Activated T-helper 1 cell treated with Interleukin-2 at 50 U/mL for 16 hours (primary cell): ENCODE measurements around the gene UBE2Q1.

Source experiments
- DNase-seq: peaks from one replicate; pipeline ENCODE4 v3.0.0-alpha.2; 2020; ENCODE audit warnings: low read depth

Gene UBE2Q1

DNA sequence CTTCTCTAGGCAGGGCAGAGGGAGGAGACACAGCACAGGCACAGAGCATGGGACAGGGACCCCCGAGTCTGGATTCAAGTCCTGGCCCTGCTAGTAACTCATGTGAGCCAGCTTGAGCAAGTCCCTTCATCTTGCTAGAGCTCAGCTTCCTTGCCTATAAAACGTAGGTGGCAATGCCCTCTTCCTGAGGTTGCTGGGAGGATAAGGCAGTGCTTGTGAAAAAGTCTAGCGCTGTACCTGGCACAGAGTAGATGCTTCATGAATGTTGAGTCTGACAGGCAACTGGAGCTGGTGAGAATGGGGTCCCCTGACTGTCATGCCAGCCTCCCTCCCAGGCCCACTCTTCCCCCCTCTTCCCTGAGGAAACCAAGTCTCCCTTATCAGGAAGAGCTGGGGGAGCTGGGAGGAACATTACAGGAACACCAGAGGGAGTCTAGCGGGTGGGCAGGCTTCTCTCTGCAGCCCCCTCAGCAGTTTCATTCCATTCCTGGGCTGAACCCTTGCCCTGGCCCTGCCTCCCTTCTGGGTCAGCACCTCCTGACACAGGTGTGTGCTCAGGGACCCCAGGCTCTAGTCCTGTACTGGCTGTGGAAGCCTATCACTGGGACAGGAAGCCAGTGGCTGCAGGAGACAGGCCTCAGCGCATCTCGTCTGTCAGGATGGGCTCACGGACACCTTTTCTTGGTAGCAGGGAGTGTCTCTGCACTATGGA lies 19.0 kb upstream of the UBE2Q1 start:
- no peak for DNase-seq

DNA sequence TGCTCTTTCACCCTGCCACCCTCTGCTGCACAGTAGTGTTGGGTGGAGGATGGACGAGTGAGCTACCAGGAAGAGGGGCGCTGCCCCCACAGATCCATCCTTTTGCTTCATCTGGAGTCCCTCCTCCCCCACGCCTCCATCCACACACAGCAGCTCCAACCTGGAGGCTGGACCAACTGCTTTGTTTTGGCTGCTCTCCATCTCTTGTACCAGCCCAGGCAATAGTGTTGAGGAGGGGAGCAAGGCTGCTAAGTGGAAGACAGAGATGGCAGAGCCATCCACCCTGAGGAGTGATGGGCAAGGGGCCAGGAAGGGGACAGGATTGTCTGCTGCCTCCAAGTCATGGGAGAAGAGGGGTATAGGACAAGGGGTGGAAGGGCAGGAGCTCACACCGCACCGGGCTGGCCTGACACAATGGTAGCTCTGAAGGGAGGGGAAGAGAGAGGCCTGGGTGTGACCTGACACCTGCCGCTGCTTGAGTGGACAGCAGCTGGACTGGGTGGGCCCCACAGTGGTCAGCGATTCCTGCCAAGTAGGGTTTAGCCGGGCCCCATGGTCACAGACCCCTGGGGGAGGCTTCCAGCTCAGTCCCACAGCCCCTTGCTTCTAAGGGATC lies 17.6 kb upstream of the UBE2Q1 start:
- DNase-seq = no peak

DNA sequence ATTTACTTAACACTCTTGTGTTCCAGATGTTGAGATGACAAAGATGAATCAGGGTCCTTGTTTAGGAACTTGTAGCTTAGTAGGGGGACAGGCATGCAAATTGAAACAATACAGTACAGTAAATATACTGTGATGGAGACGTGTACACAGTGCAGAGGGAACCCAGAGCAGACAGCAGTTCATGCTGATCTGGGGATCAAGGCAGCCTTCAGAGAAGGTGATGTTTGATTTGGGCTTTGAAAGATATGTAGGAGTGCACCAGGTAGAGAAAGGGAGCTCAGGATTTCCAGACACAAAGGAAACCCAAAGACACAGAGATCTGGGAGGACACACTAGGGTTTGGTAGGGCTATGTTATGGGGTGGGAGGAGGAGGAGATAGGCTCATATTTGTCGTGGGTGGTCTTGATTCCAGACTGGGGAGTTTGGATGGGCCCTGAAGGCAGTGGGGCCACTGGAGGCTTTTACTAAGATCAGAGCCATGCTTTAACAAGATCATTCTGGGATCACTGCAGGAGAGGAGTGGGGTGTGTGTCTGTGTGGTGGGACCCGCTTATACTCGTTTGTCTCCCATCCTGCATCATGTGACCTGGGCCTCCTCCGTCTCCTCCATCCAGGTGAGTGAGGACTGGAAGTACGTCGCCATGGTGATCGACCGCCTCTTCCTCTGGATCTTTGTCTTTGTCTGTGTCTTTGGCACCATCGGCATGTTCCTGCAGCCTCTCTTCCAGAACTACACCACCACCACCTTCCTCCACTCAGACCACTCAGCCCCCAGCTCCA lies 16.9 kb upstream of the UBE2Q1 start:
- DNase-seq = no peak

GRCh38 chr1:154574716-154575115 lies 16.3 kb upstream of the UBE2Q1 start:
- no peak for DNase-seq

DNA sequence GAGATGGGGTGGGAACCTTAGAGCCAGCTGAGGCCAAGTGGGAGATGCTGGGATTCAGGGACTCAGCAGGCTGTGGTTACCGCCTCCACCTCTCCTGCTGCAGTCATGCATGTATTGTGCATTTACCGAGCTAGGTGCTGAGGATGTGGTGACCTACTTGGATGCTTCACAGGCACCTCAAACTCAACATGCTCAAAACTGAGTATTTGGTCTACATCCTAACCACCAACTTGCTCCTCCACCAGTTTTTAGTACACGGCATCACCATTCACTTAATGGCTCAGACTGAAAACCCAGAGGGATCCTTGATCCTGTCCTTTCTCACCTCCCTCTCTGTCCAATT lies 14.7 kb upstream of the UBE2Q1 start:
- no peak for DNase-seq

DNA sequence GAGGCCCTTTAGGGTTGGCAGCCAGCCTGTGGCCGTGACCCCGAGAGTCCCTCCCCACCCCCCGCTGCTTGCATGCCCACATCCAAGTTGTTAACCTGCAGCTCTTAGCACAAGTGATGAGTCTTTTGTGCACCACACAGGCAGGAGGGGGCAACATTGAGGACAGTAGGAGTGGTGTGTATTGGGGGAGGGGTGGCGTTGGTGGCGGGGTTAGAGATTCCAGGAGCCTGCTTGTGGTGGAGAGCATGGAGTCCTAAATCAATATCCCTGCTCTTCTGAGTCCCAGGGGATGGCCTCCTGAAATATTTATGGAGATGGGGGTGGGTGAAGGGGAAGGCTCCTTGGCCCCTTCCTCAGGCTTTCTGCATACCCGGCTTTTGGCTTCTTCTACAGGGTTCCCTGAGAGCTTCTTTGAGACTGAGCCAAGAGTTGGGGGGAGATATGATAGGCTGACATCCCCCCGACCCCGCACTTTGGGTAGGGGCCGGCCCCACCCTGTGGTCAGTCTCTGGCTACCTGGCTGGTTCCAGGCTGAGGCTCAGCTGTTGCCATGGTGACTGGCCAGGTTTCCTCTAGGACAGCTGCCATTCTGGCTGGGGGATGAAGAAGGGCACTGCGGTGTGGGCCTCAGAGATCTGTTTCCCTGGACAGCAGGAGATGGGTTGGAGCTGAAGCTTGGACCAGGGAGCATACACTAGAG lies 14.2 kb upstream of the UBE2Q1 start:
- no peak for DNase-seq

DNA sequence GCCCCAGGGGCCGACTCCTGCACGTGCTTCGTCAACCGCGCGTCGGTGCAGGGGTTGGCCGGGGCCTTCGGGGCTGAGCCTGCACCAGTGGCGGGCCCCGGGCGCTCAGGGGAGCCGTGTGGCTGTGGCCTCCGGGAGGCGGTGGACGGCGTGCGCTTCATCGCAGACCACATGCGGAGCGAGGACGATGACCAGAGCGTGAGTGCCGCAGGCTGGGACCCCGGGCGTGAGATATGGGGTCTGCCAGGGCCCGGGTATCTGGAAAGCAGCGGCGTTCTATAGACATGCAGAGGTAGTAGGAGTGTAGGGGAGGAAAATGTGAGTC lies 13.5 kb upstream of the UBE2Q1 start:
- DNase-seq = no peak

DNA sequence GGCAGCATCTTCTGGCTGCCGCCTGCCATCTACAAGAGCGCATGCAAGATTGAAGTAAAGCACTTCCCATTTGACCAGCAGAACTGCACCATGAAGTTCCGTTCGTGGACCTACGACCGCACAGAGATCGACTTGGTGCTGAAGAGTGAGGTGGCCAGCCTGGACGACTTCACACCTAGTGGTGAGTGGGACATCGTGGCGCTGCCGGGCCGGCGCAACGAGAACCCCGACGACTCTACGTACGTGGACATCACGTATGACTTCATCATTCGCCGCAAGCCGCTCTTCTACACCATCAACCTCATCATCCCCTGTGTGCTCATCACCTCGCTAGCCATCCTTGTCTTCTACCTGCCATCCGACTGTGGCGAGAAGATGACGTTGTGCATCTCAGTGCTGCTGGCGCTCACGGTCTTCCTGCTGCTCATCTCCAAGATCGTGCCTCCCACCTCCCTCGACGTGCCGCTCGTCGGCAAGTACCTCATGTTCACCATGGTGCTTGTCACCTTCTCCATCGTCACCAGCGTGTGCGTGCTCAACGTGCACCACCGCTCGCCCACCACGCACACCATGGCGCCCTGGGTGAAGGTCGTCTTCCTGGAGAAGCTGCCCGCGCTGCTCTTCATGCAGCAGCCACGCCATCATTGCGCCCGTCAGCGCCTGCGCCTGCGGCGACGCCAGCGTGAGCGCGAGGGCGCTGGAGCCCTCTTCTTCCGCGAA lies 12.9 kb upstream of the UBE2Q1 start:
- DNase-seq = no peak

- no peak for DNase-seq
Observed at GRCh38 chr1:154568157-154568815, 9.8 kb upstream of the UBE2Q1 start.

- peak; percentile 58 for DNase-seq
Observed at GRCh38 chr1:154567386-154568156, 9.1 kb upstream of the UBE2Q1 start, which contains the start of gene CHRNB2. Gene CHRNB2 (plus strand): TSS chr1:154567778. CDS start chr1:154568045, 267 bp downstream.

DNA sequence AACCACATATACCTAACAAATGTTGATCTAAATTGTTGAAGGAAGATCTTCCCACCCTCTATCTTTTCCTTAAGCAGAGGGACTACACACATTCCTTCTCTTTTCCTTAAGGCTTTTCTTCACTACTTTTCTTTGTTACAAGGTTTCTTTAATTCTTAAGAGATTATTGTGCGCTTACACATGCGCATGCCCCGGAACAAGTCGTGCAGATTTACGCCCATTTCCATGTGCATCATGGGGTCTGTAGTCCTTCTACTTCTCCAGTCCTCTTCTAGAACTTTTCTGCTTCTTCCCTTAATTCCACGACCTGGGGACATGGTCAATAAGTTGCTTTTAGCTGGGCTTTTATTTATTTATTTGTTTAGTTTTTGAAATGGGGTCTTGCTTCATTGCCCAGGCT lies 7.4 kb upstream of the UBE2Q1 start:
- no peak for DNase-seq

DNA sequence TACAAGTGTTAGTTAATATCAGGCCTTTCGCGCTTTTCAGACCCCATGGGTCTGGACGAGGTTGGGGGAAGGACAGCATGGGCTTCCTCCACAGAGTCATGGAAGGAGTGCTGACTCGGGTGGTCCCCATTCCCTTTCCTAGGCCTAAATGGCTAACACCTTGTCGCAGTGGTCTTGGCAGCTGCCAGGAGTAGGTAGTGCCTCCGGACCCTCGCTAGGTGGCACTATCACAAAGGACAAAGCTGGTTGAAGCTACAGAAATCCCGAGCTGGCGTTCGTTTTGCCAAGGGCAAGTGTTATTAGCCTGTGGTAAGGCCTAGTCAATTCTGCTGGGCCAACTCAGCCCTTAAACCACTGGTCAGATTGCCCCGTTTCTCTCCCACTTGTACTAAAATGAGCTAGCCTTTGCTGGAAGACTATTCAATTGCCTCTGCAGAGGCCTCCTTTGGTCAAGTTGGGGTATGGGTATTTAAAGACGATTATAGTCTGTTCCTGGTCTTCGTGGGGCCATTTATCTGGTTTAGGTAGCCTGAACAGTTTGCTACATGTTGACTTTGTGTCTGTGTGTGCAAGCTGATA lies 1.1 kb upstream of the UBE2Q1 start:
- peak; percentile 66 for DNase-seq

DNA sequence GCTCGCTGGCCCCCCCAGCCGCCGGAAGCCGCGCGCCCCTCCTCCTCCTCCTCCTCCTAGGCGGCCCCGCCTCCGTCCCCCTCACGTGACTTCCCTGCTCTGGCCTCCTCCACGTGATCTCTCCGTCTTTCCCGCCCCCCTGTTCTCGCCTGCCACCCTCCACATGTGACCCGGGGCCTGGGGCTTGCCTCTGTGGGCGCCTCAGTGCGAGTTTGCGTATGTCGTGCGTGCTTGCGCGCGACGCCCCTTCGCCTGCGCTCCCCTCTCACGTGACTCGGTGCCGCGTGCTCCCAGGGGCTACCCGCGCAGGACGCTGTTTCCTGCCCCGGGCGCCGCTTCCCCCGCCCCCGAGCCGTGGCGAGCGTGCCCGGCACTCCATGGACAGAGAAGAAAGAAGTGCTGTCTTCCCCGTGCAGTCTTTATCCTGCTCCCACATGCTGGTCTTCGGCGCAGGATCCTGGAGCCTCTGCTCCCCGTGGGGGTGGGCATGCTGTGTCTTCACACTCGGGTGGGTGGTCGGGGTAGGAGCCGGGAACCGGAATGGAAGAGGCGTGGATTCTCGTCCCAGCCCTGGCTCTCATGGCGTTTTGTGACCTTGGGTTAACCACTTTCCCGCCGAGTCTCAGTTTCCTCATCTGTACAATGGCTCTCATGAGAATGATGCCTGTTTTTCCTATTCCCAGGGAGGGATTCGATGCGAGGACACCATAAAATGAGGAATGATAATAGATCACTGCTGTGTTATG lies 431 bp upstream of the UBE2Q1 start:
- DNase-seq = peak; percentile 100

DNA sequence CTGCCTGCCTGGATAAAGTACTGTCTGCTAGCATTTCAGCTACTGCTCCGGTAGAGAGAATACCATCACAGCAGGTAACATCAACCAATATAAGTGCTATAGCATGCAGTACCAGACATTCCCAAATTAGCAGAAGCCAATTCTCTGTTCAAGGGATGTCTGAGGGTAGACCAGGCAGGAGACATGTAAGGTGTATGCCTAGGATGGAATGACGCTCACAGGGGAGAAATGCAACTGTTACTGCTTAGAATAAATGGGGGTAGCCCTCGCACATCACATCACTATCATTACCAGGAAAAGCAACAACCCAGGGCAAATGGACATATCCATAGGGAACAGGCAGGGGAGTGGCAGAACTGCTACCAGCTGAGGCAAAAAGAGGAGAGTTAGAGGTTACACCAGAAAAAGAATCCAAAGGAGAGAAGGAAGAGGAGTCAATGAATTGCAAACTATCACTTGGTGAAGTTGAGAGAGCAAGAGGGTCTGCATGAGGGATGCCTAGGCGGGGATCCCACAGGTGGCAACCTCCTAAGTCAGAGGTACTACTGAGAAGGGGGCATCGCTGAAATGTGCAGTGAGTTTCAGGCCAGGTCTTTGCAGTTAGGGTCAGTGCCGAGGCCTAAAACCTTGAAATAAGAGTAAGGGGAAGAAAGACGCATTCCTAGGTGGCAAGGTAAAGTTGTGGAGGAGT lies 1.1 kb downstream of the UBE2Q1 start:
- DNase-seq = no peak

DNA sequence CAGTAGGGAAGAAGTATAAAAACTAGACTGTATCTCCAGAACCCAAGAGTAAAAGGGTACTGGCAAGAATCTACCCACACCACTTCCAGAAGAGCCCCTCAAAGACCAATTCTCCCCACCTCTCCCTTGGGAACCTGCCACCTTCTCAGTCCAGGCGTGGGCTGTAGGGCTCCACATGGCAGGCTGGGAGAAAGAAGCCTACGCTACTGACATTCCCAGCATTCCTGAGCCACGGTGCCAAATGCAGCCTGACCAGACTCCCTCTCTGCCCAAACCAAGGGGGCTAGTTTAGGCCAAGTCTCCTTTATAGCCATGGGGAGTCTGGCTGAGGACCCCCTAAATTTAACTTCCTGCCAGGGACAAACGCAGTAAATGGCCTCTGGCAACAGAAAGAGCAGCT lies 2.0 kb downstream of the UBE2Q1 start:
- no peak for DNase-seq

DNA sequence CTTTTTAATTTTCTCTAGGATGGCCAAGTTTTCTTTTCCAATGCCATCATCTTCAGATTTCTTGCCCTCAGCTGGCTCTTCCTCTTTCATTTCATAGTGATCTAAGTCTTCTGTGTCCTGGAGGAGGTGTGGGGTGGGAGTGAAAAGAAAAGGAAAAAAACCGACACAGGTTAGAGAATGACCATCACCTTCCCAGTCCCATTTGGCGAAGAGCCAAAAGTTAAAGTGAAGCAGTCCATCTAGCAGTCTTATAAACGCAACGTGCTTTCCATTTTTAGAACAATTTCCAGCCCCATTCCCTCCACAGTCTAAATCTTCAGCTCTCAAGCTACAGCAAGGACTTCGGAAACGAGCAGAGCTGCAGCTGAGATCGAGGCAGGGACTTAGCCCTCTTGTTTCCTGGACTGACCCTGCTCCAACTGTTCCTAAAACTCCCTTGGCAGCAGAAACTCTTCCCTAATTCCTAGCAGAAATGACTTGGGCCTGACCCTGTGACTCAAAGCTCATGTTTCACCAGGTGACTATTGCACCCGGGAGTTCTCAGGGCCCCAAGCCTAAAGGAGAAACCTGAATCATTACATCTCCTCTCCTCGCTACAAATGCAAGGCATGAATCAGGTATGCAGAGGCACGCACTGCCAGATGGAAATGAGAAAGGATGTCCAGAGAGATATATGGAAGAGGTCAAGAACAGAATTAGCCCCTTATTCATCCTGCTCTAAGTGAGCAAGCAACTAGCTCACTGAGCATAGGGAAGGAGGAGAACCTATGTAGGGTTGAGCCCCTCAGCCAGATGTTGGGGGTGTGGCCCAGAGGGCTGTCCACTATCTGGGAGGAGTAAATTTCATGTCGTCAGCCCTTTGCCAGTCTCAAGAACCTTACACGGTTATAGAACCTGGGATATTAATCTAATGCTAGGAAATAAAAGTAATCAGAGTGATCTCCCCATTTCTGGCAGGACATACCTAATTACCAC lies 5.1 kb downstream of the UBE2Q1 start:
- no peak for DNase-seq

DNA sequence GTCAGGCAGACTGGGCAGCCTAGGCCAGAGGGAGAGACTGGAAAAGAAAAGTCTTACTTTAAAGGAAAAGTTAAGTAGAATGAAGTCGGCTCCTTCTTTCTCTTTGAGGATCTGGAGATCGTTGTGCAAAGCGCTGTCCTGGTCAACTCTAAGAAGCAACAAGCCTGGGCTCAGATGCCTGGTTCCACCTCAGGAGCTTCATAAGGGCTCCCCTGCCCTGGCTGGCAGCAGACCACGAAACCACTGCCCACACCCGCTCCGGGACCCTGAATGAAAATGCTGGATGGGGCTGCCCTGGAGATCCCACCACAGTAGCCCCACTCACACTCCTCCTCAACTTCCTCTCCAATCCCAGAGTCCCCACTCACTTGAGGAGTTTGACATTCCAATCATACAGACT lies 6.4 kb downstream of the UBE2Q1 start:
- DNase-seq = no peak

GRCh38 chr1:154551474-154551873 lies 7.0 kb downstream of the UBE2Q1 start:
- DNase-seq = no peak
